Fibroblast of mammary gland (primary cell): ENCODE measurements around the gene NR6A1.

Experiments used
- DNase-seq: peaks from one replicate; pipeline ENCODE4 v3.0.0-alpha.2; 2010; ENCODE audit warnings: low read depth
- H3K4me3 ChIP-seq: 2 replicates; pipeline ENCODE4 v1.5.1; 2011; ENCODE audit warnings: low read depth, mild to moderate bottlenecking, low read length, moderate library complexity; ENCODE audit not compliant: control insufficient read depth
- CTCF ChIP-seq: conservative IDR thresholded peaks from 2 replicates; pipeline ENCODE4 v1.5.1; 2011; ENCODE audit warnings: low read depth, low read length, inconsistent platforms; ENCODE audit not compliant: control insufficient read depth, insufficient read depth

Gene NR6A1

GRCh38 chr9:124479947-124480620 lies 291.0 kb downstream of the NR6A1 start:
- no peak for TF ChIP-seq CTCF
- H3K4me3 ChIP-seq, result no peak overlapping the region
- no peak for DNase-seq

DNA sequence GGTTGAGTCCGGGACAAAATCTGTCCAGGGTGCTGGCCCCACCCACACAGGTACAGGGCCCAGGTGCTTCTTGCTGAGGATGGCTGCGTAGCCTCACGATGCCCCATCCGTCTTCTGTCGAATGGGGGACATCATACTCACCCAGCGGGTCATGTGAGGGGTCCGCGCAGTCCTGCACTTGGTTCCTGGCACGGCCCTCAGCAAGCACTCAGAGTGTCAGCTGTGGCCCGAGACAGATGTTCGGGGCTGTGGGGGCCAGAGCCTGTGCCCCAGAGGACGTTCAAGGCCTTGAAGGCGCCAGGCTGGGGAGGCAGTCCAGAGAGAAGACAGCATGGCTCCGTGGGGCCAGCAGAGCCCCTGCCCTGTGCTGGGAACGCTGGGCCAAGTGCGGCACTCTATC lies 291.7 kb downstream of the NR6A1 start:
- DNase-seq, result no peak
- H3K4me3 ChIP-seq, result no peak overlapping the region
- no peak for TF ChIP-seq CTCF

DNA sequence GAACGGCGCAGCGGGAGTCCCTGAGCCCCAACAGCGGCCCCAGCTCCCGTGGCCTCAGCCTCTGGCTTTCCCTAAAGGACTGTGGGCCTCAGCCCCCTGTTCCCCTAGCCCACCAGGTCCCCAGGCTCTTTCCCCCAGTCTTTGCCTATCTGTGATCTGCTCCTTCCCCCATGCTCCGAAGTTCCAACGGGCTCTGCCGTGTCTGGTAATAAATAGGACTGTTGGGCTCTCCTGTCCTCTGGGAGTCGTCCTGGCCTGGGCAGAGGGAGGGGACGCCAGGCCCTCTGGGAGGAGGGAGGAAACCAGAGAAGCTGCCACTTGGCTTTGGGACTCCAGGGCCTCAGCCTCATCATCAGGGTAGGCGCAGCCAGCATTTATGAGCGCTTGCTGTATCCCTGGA lies 292.8 kb downstream of the NR6A1 start:
- no peak for TF ChIP-seq CTCF
- H3K4me3 ChIP-seq, result no peak overlapping the region
- no peak for DNase-seq

- DNase-seq, result no peak
- TF ChIP-seq CTCF, result no peak
- no peak overlapping the region for H3K4me3 ChIP-seq
Observed at GRCh38 chr9:124477648-124478285, 293.3 kb downstream of the NR6A1 start.

DNA sequence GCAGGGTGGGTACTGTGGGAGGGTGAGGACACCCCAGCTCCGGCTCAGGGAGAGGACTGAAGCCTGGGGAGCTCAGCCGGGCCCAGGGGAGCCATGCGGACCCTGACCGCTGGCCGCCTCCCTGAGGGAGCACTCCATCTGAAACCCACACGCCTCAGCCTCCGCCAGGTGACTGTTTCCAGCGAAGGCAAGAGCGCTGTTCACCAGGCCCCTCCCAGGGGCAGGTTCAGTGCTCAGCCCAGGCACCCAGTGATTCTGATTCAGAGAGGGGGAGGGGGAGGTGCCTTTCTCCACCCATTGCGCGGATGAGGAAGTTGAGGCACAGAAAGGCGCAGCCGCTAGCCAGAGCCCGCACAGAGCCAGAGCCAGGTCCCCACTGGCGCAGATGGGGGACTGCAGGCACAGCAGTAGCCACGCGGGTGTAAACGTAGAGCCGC lies 293.9 kb downstream of the NR6A1 start:
- TF ChIP-seq CTCF, result no peak
- no peak for DNase-seq
- H3K4me3 ChIP-seq, result no peak overlapping the region

DNA sequence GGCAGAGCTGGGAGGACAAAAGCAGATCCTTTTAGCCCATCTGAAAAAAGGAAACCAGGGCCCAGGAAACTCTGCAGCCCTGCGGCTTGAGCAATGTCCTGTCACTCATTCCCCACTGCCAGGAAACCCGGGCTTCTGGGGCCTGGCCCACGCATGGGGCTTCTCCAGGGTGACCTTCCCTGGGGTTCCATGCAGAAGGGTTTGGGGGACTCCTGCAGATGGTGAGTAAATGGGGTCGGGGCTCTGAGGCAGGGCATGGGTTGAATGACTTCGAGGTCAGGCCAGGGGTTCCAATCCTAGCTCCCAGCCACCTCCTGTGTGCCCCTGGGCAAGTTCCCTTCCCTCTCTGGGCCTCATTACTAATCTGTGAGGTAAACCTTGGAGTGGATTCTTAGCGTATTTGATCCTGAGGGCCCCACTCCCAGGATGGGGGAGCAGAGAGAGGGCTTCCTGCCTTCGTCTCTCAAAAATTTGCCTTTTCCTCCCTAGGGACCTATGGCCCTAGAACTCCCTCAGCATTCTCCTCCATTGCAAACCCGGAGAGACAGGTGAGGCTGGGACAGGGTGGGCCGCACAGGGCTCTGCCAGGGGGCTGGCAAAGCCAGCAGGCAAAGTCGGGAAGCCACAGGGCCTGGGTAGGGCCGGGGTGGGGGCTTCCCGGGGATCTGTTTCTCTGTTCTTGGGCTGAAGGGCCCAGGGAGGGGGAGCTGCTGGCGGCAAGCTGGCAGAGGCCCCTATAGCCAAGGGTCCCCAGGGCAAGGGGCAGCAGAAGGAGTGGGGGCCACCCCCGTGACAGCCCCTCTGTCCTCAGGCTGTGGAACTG lies 295.0 kb downstream of the NR6A1 start:
- DNase-seq, result no peak
- H3K4me3 ChIP-seq, result no peak overlapping the region
- TF ChIP-seq CTCF, result no peak
